ENCODE data around the gene CACNA1S.

Gene CACNA1S

DNA sequence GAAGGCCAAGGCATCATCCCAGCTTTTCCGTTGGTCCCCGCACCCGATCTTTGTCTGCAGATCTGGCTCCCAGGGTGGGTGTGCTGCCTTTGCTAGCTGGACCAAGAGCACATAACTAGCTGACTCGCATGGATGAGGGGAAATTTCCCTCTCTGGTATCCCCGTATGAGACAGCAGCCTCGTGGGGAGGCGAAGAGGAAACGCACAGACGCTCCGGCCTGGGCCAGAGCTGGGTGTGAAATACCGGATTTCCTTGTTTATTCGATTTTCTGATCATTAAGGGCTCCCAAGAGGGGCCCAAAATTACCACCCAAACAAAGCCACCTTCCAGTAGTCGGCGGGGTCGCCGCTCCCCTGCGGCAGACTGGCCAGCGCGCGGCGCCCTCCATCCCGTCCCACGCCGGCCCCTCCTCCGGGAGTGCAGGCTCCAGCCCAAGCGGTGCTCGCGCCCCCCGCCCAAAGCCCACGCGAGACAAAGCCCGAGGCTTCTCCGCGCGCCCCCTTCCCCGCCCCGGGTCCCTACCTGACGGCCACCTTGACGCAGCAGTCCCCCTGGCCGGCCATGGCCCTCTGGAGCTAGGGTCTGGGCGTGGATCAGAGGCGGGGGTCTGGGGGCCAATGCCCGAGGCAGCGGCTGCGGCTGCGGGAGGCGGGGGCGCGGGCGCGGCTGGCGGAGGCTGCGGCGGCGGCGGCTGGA is 89.3 kb downstream of the CACNA1S start:
- H3K4me3 ChIP-seq (ENCODE audit: low read depth, low read length) = peak overlapping the region; percentile 62
- TF ChIP-seq, protein P1, sequence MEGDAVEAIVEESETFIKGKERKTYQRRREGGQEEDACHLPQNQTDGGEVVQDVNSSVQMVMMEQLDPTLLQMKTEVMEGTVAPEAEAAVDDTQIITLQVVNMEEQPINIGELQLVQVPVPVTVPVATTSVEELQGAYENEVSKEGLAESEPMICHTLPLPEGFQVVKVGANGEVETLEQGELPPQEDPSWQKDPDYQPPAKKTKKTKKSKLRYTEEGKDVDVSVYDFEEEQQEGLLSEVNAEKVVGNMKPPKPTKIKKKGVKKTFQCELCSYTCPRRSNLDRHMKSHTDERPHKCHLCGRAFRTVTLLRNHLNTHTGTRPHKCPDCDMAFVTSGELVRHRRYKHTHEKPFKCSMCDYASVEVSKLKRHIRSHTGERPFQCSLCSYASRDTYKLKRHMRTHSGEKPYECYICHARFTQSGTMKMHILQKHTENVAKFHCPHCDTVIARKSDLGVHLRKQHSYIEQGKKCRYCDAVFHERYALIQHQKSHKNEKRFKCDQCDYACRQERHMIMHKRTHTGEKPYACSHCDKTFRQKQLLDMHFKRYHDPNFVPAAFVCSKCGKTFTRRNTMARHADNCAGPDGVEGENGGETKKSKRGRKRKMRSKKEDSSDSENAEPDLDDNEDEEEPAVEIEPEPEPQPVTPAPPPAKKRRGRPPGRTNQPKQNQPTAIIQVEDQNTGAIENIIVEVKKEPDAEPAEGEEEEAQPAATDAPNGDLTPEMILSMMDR (IDR thresholded peaks at IDR 0.05; ENCODE audit: borderline replicate concordance, insufficient read depth, low read depth, low read length) = peak; percentile 12; the same call in 1 of the 2 replicates

DNA sequence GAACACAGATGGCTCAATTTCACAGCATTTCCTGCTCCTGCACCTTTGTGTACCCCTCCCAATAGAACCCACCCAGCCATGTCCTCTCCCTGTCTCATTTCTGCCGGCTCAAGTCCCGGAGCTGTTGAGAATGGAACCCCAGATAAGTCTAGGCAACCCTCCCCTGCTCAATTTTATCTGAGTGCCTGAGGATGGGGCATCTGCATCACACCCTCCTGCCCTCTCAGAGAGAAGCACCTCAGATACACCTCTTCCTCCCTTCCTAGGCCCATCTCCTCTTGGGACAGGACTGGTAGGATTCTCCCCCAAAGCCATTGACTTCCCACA is 89.8 kb downstream of the CACNA1S start:
- H3K4me3 ChIP-seq (ENCODE audit: low read depth, low read length) = peak overlapping the region; percentile 62
- TF ChIP-seq, protein P1 (IDR thresholded peaks at IDR 0.05; ENCODE audit: borderline replicate concordance, insufficient read depth, low read depth, low read length) = no peak

DNA sequence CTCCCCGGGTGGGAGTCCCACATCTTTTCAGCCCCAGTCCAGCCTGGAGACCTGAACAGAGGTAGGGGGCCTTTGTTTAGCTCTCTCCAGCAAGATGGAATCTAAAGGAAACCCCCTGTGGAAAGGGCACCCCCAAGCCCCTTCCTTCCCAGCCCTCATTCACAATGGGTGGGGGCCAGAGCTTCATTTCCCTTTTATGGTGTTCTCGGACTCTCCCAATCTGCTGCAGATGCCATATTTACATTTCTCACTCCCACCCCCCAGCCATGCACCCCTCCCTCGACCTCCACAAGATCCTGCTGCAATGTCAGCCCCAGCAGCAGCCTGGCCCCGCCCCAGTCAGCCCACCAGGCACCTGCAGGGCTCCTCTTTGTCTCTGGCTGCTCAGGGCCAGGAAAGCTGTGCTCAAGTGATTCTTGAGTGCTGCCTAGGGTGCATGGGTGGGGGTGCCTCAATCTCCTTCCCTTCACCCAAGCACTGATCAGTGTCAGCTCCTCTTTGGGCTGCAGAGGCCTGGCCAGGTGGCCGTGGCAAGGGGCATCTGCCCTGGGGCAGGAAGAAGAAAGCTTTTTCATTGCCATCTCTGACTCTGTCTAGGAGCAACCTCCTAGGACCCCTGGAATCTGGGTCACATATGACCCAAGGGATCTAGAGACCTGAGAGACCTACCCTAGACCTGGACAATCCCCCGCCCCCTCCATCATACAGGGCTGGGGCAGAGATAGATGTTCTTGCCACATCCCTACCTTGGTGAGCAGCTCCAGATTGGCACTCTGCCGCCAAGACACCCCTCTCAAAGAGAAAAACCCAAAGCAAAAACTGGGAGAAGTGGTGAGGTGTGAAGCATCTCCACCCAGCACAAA is 90.4 kb downstream of the CACNA1S start:
- peak overlapping the region; percentile 62 for H3K4me3 ChIP-seq (ENCODE audit: low read depth, low read length)
- TF ChIP-seq, protein P1 (IDR thresholded peaks at IDR 0.05; ENCODE audit: borderline replicate concordance, insufficient read depth, low read depth, low read length) = no peak

DNA sequence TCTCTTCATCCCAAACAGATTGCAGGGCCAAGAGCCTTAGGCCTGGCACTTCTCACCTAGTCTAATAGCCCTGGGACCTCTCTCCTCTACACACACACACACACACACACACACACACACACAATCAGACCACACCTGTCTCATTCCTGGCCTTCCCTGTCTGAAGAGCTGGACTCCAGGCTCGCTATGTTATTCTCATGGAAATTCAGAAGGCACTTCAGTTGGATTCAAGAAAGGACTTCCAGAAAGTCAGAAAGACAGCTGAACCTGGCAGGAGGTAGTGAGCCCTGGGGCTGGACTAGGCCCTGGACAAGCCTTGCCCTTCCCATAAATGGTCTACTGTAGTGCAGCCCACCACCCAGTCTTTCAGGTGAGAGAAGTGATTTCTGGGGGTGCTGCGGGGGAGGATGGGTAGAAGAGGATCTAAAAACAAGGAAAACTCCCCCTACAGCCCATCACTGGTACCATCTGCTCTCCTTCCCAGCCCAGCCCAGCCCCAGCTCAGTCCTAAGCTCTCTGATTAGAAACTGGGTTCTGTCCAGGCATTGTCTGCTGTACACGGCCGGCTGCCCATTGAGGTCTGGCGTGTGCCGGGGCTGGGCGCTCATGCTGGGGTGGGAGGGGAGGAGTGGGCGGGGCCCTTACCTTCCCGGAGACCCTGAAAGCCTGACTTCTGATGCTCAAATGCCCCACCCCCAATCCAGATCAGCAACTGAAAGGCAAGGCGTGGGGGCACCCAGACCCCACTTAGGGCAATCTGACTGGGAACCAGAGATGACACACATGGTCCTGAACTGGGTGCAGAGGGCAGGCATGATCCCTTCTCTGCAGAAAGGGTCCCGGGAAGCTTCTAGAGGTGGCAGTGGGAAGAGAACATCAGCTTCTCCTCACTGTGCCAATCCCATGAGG is 91.3 kb downstream of the CACNA1S start:
- peak overlapping the region; percentile 62 for H3K4me3 ChIP-seq (ENCODE audit: low read depth, low read length)
- TF ChIP-seq, protein P1 (IDR thresholded peaks at IDR 0.05; ENCODE audit: borderline replicate concordance, insufficient read depth, low read depth, low read length) = peak; percentile 52

DNA sequence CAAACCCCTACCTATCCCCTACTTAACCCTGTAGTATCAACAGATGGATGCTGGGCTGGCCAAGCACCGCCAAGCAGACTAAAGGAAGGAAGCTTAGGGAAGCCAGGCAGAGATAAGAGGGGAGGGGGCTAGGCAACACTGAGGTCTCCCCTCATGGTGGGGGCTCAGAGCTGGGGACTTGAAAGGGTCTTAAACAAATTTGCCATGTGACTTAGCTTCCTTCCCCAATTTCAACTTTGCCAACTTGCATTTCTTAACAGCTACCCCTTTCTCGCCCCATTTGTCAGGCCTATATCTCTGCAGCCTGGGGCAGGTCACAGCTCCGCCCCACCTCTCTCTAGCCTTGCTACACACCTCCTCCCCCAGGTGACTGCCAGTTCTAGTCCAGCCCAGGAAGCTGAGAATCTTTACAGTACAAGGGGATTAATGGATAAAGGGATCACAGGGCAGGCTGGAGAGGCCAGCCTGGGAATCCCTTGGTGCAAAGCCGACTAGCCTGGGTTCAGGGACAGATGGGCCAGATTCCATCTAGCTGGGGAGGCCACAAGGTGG is 92.1 kb downstream of the CACNA1S start:
- H3K4me3 ChIP-seq (ENCODE audit: low read depth, low read length) = peak overlapping the region; percentile 34
- TF ChIP-seq, protein P1 (IDR thresholded peaks at IDR 0.05; ENCODE audit: borderline replicate concordance, insufficient read depth, low read depth, low read length) = no peak

DNA sequence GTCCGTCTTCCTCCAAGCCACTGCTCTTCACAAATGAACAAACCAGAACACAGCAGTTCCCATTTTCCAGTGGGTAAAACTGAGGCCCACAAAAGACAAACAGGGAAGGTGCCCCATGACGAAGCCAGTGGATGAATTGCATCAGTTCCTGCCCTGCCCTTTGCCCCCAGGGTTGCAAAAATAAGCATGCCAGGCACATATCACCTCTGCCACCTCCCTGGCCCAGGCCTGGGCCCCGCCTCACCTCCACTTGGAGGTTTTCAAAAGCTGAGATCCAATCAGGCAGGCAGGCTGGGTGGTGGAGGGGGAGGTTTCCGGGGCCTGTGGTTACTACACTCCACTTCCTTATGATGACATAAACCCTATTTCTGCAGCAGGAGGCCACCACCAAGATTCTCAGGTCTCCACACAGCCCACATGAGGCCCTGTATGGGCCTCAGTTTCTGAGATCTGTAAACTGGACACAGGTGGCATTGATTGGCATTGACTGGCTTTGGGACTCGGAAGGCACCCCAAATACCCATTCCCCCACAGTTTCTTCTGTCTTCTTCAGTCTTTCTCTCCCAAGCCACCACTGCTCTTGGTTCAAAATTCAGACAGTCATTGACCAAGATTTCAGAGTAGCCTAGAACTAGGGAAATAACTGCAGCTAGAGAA is 92.8 kb downstream of the CACNA1S start:
- TF ChIP-seq, protein P1 (IDR thresholded peaks at IDR 0.05; ENCODE audit: borderline replicate concordance, insufficient read depth, low read depth, low read length) = no peak
- no peak overlapping the region for H3K4me3 ChIP-seq (ENCODE audit: low read depth, low read length)

Measured in GM12875 (cell line).